ENCODE results near the gene GGACT. TPM values are rescaled to one million over a fixed set of nuclear protein-coding genes. Genes with fewer than 3 reads are reported as not detected.

The GGACT gene
- total and polyA plus RNA-seq, 2 of the 8 experiments (the other 6 are each of a cell fraction or from before 2014, with no cell fraction given) = 1.1 to 1.5 TPM

- TF ChIP-seq CREB1 (IDR thresholded peaks at IDR 0.05) (no peak), ATF2 (IDR thresholded peaks at IDR 0.05; ENCODE audit: low read length) (no peak), SIRT6 (IDR thresholded peaks at IDR 0.05; ENCODE audit: low read length) (no peak), RFX5 (IDR thresholded peaks at IDR 0.05; ENCODE audit: borderline replicate concordance, low read depth, low read length) (no peak), BACH1 (IDR thresholded peaks at IDR 0.05; ENCODE audit: low read length) (no peak)
These were observed 44.6 kb downstream of the GGACT start (continued) for GRCh38 chr13:100543872-100544602.

Data from H1 (cell line).